Measurements from ENCODE around the gene SCTR.

- TF ChIP-seq, protein P1, sequence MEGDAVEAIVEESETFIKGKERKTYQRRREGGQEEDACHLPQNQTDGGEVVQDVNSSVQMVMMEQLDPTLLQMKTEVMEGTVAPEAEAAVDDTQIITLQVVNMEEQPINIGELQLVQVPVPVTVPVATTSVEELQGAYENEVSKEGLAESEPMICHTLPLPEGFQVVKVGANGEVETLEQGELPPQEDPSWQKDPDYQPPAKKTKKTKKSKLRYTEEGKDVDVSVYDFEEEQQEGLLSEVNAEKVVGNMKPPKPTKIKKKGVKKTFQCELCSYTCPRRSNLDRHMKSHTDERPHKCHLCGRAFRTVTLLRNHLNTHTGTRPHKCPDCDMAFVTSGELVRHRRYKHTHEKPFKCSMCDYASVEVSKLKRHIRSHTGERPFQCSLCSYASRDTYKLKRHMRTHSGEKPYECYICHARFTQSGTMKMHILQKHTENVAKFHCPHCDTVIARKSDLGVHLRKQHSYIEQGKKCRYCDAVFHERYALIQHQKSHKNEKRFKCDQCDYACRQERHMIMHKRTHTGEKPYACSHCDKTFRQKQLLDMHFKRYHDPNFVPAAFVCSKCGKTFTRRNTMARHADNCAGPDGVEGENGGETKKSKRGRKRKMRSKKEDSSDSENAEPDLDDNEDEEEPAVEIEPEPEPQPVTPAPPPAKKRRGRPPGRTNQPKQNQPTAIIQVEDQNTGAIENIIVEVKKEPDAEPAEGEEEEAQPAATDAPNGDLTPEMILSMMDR (IDR thresholded peaks at IDR 0.05) = no peak
- TF ChIP-seq POLR2A (IDR thresholded peaks at IDR 0.05) = no peak
Measured at GRCh38 chr2:119442850-119443249, 81.4 kb downstream of the SCTR start.
